Parathyroid adenoma (tissue), 2 donors: Measurements from ENCODE around the gene CYP27A1.

Experiments
- H2AFZ ChIP-seq: fragments of 300-600 bp; sonication (generic); one replicate; pipeline ENCODE4 v1.7.0; 2017; ENCODE audit warnings: antibody characterized with exemption, mild to moderate bottlenecking
- H3K27ac ChIP-seq: fragments of 300-600 bp; sonication (generic); one replicate; pipeline ENCODE4 v1.7.0; 2017
- H3K27me3 ChIP-seq: fragments of 300-600 bp; sonication (generic); one replicate; pipeline ENCODE4 v1.7.0; 2017; ENCODE audit warnings: low read length; ENCODE audit not compliant: control insufficient read depth, insufficient read depth
- H3K36me3 ChIP-seq: fragments of 300-600 bp; sonication (generic); one replicate; pipeline ENCODE4 v1.7.0; 2017; ENCODE audit warnings: low read length; ENCODE audit not compliant: control insufficient read depth, insufficient read depth
- H3K4me1 ChIP-seq: fragments of 300-600 bp; sonication (generic); one replicate; pipeline ENCODE4 v1.7.0; 2017; ENCODE audit warnings: control low read depth
- H3K4me2 ChIP-seq: fragments of 300-600 bp; sonication (generic); one replicate; pipeline ENCODE4 v1.7.0; 2017; ENCODE audit warnings: low read length
- H3K4me3 ChIP-seq: fragments of 300-600 bp; sonication (generic); one replicate; pipeline ENCODE4 v1.7.0; 2017; ENCODE audit warnings: low read depth, low read length
- H3K79me2 ChIP-seq: fragments of 300-600 bp; sonication (generic); one replicate; pipeline ENCODE4 v1.7.0; 2017; ENCODE audit warnings: control low read depth
- H3K9ac ChIP-seq: fragments of 300-600 bp; sonication (generic); one replicate; pipeline ENCODE4 v1.7.0; 2017; ENCODE audit warnings: mild to moderate bottlenecking
- H3K9me3 ChIP-seq: fragments of 300-600 bp; sonication (generic); one replicate; pipeline ENCODE4 v1.7.0; 2017; ENCODE audit warnings: low read length; ENCODE audit not compliant: control insufficient read depth
- CTCF ChIP-seq: fragments of 300-600 bp; sonication (generic); IDR thresholded peaks from one replicate; pipeline ENCODE4 v1.7.0; 2017; ENCODE audit warnings: antibody characterized with exemption, mild to moderate bottlenecking
- donor health status: primary hyperparathyroidism.

The CYP27A1 gene

GRCh38 chr2:218746470-218746795 is 35.5 kb upstream of the CYP27A1 start:
- H3K9me3 ChIP-seq, result no peaks in the 10 kb centered on the region
- no peaks in the 10 kb centered on the region for H3K27me3 ChIP-seq
- no peak overlapping the region for H3K27ac ChIP-seq
- no peak overlapping the region for H2AFZ ChIP-seq
- H3K9ac ChIP-seq, result no peak overlapping the region
- no peaks in the 10 kb centered on the region for H3K36me3 ChIP-seq
- TF ChIP-seq CTCF, result no peak
- H3K4me1 ChIP-seq, result no peaks in the 10 kb centered on the region
- no peak overlapping the region for H3K4me3 ChIP-seq
- H3K4me2 ChIP-seq, result no peak overlapping the region
- H3K79me2 ChIP-seq, result no peaks in the 10 kb centered on the region

DNA sequence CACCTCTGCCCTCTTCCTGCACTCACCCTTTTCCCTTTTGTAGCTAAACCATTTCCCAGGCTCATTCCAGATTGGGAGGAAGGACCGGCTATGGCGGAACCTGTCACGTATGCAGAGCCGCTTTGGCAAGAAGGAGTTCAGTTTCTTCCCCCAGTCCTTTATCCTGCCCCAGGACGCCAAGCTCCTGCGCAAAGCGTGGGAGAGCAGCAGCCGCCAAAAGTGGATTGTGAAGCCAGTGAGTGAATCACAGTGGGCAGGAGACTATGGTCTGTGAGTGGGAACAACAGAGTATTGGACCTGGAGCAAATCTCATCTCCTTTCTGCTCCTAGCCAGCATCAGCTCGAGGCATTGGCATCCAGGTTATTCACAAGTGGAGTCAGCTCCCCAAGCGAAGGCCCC is 35.0 kb upstream of the CYP27A1 start:
- H3K4me1 ChIP-seq, result no peaks in the 10 kb centered on the region
- no peaks in the 10 kb centered on the region for H3K27me3 ChIP-seq
- H3K79me2 ChIP-seq, result no peaks in the 10 kb centered on the region
- no peak overlapping the region for H2AFZ ChIP-seq
- H3K4me3 ChIP-seq, result no peak overlapping the region
- H3K4me2 ChIP-seq, result no peak overlapping the region
- H3K36me3 ChIP-seq, result no peaks in the 10 kb centered on the region
- H3K27ac ChIP-seq, result no peak overlapping the region
- TF ChIP-seq CTCF, result no peak
- no peaks in the 10 kb centered on the region for H3K9me3 ChIP-seq
- no peak overlapping the region for H3K9ac ChIP-seq

DNA sequence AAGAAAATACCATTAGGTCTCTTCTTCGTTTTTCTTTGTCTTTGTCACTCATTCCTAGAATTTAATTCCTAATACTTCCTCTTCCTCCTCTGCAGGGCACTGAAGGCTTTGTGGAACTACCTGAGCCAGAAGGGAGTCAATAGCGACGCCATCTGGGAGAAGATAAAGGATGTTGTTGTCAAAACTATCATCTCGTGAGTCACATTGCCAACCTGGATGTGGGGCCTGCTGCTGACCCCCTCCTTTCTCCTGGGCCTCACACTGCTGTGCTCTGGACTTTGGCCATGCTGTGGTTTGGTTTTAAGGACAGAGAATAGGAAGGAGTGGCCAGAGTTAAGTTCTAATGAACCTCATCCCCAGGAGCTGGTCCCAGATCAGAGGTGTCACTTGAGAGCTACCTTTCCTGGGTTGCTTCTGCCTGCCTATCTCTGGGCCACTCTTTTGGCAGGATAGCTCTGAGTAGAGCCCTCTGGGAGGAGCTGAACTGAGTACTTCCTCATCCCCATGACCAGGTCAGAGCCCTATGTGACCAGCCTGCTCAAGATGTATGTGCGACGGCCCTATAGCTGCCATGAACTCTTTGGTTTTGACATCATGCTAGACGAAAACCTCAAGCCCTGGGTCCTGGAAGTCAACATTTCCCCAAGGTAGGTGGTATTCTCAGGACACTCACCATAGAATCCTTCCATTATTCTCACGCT is 33.1 kb upstream of the CYP27A1 start:
- TF ChIP-seq CTCF, result no peak
- Histone ChIP-seq H3K79me2 (no peaks in the 10 kb centered on the region), H3K27ac (no peak overlapping the region), H3K27me3 (no peaks in the 10 kb centered on the region), H3K9ac (no peak overlapping the region), H2AFZ (no peak overlapping the region), H3K4me3 (no peak overlapping the region), H3K4me2 (no peak overlapping the region), H3K36me3 (no peaks in the 10 kb centered on the region), H3K4me1 (no peaks in the 10 kb centered on the region), H3K9me3 (no peaks in the 10 kb centered on the region)

- Histone ChIP-seq H3K79me2 (no peaks in the 10 kb centered on the region), H3K27me3 (no peaks in the 10 kb centered on the region), H3K4me3 (no peak overlapping the region), H3K4me1 (no peaks in the 10 kb centered on the region), H3K9me3 (no peaks in the 10 kb centered on the region), H3K27ac (no peak overlapping the region), H3K4me2 (no peak overlapping the region), H2AFZ (no peak overlapping the region), H3K36me3 (no peaks in the 10 kb centered on the region), H3K9ac (no peak overlapping the region)
- no peak for TF ChIP-seq CTCF
These were observed 27.7 kb upstream of the CYP27A1 start for GRCh38 chr2:218754201-218754600.

GRCh38 chr2:218754781-218755180 is 27.2 kb upstream of the CYP27A1 start:
- no peaks in the 10 kb centered on the region for H3K79me2 ChIP-seq
- H3K36me3 ChIP-seq, result no peaks in the 10 kb centered on the region
- H3K4me3 ChIP-seq, result no peak overlapping the region
- no peak overlapping the region for H3K9ac ChIP-seq
- H3K27me3 ChIP-seq, result no peaks in the 10 kb centered on the region
- no peaks in the 10 kb centered on the region for H3K9me3 ChIP-seq
- H2AFZ ChIP-seq, result no peak overlapping the region
- no peaks in the 10 kb centered on the region for H3K4me1 ChIP-seq
- TF ChIP-seq CTCF, result no peak
- H3K27ac ChIP-seq, result no peak overlapping the region
- no peak overlapping the region for H3K4me2 ChIP-seq
